Embryonic facial prominence (tissue), 1 donor: ENCODE results near the gene UTY.

ENCODE experiments used
- DNase-seq: peaks from one replicate; pipeline ENCODE4 v3.0.0-alpha.2; 2016; ENCODE audit errors: extremely low spot score

UTY gene

GRCh38 chrY:13415556-13415955, 64.3 kb downstream of the UTY start:
- DNase-seq, result no peak

GRCh38 chrY:13398876-13399275, 81.0 kb downstream of the UTY start:
- DNase-seq, result no peak

- no peak for DNase-seq
Measured at GRCh38 chrY:13381110-13381683, 98.6 kb downstream of the UTY start.

- no peak for DNase-seq
Measured at GRCh38 chrY:13370868-13371800, 108.7 kb downstream of the UTY start.

GRCh38 chrY:13370245-13370644, 109.6 kb downstream of the UTY start:
- DNase-seq, result no peak

- no peak for DNase-seq
Measured at GRCh38 chrY:13368513-13368845, 111.4 kb downstream of the UTY start.

- DNase-seq, result no peak
Measured at GRCh38 chrY:13363641-13364040, 116.2 kb downstream of the UTY start.

- DNase-seq, result no peak
Measured at GRCh38 chrY:13362662-13363061, 117.2 kb downstream of the UTY start.

- no peak for DNase-seq
Measured at GRCh38 chrY:13361656-13362636, 117.9 kb downstream of the UTY start.

- DNase-seq, result no peak
Measured at GRCh38 chrY:13351443-13351842, 128.4 kb downstream of the UTY start.

GRCh38 chrY:13347106-13347505, 132.7 kb downstream of the UTY start:
- no peak for DNase-seq

- no peak for DNase-seq
Measured at GRCh38 chrY:13345549-13345948, 134.3 kb downstream of the UTY start.

GRCh38 chrY:13343307-13343946, 136.4 kb downstream of the UTY start:
- DNase-seq, result no peak

- DNase-seq, result no peak
Measured at GRCh38 chrY:13339939-13340338, 139.9 kb downstream of the UTY start.

- no peak for DNase-seq
Measured at GRCh38 chrY:13339381-13339780, 140.5 kb downstream of the UTY start.

GRCh38 chrY:13338711-13339110, 141.1 kb downstream of the UTY start:
- no peak for DNase-seq

GRCh38 chrY:13337934-13338333, 141.9 kb downstream of the UTY start:
- no peak for DNase-seq

GRCh38 chrY:13333791-13334190, 146.0 kb downstream of the UTY start:
- DNase-seq, result no peak

GRCh38 chrY:13330651-13331050, 149.2 kb downstream of the UTY start:
- DNase-seq, result no peak

- no peak for DNase-seq
Measured at GRCh38 chrY:13312966-13313365, 166.9 kb downstream of the UTY start.

- DNase-seq, result no peak
Measured at GRCh38 chrY:13307959-13308358, 171.9 kb downstream of the UTY start.

GRCh38 chrY:13300795-13301194, 179.0 kb downstream of the UTY start:
- DNase-seq, result no peak
